ENCODE results near the gene BACE2.
"Not testable (repeated sequence)": the region's sequence is repeated elsewhere in the genome, so short reads cannot be mapped to it uniquely, and the experiment has no call there.

The BACE2 gene

GRCh38 chr21:41240040-41240439, 72.1 kb downstream of the BACE2 start:
- DNase-seq (ENCODE audit: low read depth in 2 of 2) = no peak

- DNase-seq (ENCODE audit: low read depth in 2 of 2) = no peak
These were observed 73.4 kb downstream of the BACE2 start for GRCh38 chr21:41241341-41241740.

- DNase-seq (ENCODE audit: low read depth in 2 of 2) = no peak
These were observed 74.4 kb downstream of the BACE2 start for GRCh38 chr21:41242238-41242829.

- DNase-seq (ENCODE audit: low read depth in 2 of 2) = no peak
These were observed 75.1 kb downstream of the BACE2 start for GRCh38 chr21:41243107-41243506.

- not testable (repeated sequence) for DNase-seq (ENCODE audit: low read depth in 2 of 2)
These were observed 76.4 kb downstream of the BACE2 start for GRCh38 chr21:41244266-41244880.

GRCh38 chr21:41245509-41246135, 77.7 kb downstream of the BACE2 start:
- no peak for DNase-seq (ENCODE audit: low read depth in 2 of 2)

GRCh38 chr21:41246808-41247207, 78.8 kb downstream of the BACE2 start:
- DNase-seq (ENCODE audit: low read depth in 2 of 2) = no peak

- DNase-seq (ENCODE audit: low read depth in 2 of 2) = no peak
These were observed 79.9 kb downstream of the BACE2 start for GRCh38 chr21:41247561-41248545.

GRCh38 chr21:41249476-41249875, 81.5 kb downstream of the BACE2 start:
- no peak for DNase-seq (ENCODE audit: low read depth in 2 of 2)

GRCh38 chr21:41250519-41250918, 82.6 kb downstream of the BACE2 start:
- DNase-seq (ENCODE audit: low read depth in 2 of 2) = no peak

- no peak for DNase-seq (ENCODE audit: low read depth in 2 of 2)
These were observed 84.1 kb downstream of the BACE2 start for GRCh38 chr21:41251961-41252642.

GRCh38 chr21:41254090-41254700, 86.2 kb downstream of the BACE2 start:
- no peak for DNase-seq (ENCODE audit: low read depth in 2 of 2)

- DNase-seq (ENCODE audit: low read depth in 2 of 2) = no peak
These were observed 87.2 kb downstream of the BACE2 start for GRCh38 chr21:41255190-41255589.

- not testable (repeated sequence) for DNase-seq (ENCODE audit: low read depth in 2 of 2)
These were observed 88.3 kb downstream of the BACE2 start for GRCh38 chr21:41256231-41256630.

- no peak for DNase-seq (ENCODE audit: low read depth in 2 of 2)
These were observed 89.1 kb downstream of the BACE2 start for GRCh38 chr21:41256771-41257702.

GRCh38 chr21:41258617-41259016, 90.7 kb downstream of the BACE2 start:
- no peak for DNase-seq (ENCODE audit: low read depth in 2 of 2)

GRCh38 chr21:41260428-41260827, 92.5 kb downstream of the BACE2 start:
- DNase-seq (ENCODE audit: low read depth in 2 of 2) = no peak

- DNase-seq (ENCODE audit: low read depth in 2 of 2) = no peak
These were observed 99.4 kb downstream of the BACE2 start for GRCh38 chr21:41267346-41267745.

- DNase-seq (ENCODE audit: low read depth in 2 of 2) = no peak
These were observed 101.6 kb downstream of the BACE2 start for GRCh38 chr21:41269535-41269934.

GRCh38 chr21:41277196-41277595, 109.2 kb downstream of the BACE2 start:
- no peak for DNase-seq (ENCODE audit: low read depth in 2 of 2)
